Epidermal melanocyte (primary cell): ENCODE results near the gene CDNF.
"Not testable (repeated sequence)": the region's sequence is repeated elsewhere in the genome, so short reads cannot be mapped to it uniquely, and the experiment has no call there.

Experiments
- DNase-seq: peaks from one replicate; pipeline ENCODE4 v3.0.0; 2011; ENCODE audit warnings: low spot score; ENCODE audit not compliant: insufficient read length

CDNF gene

DNA sequence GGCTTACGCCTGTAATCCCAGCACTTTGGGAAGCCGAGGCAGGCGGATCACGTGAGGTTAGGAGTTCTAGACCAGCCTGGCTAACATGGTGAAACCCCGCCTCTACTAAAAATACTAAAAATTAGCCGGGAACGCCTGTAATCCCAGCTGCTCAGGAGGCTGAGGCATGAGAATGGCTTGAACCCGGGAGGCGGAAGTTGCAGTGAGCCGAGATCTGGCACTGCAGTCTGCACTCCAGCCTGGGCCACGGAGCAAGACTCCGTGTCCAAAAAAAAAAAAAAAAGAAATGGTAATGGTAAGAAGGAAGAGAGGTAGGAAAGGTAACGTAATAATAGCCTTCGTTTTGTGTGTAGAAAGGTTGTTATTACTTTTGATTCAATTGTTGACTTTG, 1.5 kb upstream of the CDNF start:
- no peak for DNase-seq

DNA sequence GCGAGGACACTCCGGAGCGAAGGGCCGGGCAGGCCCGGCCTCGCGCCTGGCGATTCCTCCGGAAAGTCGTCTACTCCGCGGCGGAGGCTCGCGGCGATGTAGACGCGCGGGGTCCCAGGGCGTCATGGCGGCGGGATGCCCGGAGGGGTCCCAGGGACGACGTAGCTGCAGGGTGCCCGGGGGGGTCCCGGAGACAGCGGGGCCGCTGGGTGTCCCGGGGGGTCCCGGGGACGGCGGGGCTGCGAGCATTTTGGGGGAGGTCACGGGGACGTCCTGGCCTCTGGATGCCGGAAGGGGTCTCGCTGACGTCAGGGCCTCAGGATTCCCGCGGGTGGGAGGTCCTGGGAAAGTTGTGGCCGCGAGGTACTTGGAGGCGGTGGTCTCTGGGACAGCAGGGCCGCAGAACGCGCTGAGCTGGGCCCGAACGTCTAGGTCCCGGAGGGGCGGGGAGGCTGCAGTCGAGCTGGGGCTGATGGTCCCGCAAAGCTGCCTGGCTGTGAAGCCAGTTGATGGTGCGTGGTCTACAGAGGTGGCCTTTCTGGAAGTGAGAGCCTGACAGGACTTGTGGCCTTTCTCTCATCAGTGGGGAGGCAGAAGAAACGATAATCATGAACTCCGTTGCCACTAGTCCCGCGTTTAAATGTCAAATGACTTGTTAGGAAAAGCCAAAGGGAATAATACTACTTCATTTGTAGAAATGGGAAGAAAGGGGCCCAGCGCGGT, 906 bp upstream of the CDNF start:
- DNase-seq: no peak

DNA sequence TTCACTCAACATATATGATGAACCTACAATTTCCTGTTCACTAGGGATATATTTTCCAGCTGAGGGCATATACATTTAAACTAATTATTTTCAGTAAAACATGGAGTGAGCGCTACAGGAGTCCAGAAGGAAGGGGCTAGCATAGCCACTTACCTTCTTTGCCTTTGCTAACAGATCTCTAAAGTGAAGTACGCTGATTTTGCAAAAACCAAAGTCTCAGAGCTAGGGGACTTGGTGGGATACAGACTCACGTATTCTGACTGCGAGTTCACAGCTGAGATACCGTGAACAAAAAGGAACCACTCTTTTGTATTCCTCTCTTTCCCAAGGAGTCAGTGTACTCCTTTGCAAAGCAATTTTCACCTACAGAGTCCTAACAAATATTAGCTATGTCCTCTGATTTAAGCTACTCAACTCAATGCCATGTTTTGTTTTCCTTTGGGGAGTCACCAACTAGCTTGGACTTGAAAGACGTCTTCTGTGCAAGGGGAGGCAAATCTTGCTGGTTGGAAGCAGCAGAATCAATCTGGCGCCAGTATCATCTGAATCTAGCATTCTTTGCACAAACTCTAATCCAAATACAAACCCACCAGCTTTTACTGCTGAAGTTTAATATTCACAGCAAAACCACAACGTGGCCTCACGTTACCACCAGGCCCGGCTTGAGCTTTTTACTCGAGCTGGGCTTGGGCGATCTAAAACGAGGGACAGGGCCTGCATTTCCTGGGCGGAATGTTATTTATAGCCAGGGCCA, 657 bp downstream of the CDNF start:
- DNase-seq: no peak

DNA sequence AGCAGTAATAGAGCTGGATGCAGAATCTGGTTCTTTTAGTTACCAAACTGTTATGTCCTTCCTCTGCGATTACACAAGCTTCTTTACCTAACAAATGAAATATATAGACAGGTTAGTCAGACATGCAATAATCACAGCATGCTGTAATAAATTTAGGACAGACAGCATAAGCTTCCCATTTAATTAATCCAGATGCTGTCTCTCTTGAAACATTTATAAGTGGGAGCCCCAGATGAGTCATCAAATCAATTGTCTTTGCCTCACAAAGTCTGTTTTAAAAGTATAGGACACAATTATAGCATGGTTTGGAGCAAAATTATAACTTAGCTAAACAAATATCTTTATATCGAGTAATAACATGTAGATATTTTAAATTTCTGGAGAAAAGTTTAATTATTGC, 1.6 kb downstream of the CDNF start:
- no peak for DNase-seq

GRCh38 chr10:14833106-14833505, 4.7 kb downstream of the CDNF start:
- DNase-seq: no peak

DNA sequence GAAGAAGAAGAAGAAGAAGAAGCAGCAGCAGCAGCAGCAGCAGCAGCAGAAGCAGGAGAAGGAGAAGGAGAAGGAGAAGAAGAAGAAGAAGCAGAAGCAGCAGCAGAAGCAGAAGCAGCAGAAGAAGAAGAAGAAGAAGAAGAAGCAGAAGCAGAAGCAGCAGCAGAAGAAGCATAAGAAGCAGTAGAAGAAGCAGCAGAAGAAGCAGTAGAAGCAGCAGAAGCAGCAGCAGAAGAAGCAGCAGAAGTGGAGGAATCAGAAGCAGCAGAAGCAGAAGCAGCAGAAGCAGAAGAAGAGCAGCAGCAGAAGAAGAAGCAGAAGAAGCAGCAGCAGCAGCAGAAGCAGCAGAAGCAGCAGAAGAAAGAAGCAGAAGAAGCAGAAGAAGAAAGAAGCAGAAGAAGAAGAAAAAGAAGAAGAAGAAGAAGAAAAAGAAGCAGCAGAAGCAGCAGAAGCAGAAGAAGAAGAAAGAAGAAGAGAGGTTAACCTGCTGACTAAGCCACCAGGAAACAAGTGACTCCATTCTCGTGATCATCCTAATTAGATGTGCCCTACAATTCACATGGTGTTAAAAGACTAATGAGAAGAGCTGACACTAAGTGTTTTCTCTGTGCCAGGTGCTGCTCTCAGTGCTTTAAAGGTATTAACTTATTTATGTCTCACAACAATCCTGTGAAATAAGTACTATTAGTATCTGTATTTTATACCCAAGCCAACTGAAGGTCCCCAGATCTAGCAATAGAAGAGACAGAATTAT, 11.6 kb downstream of the CDNF start:
- DNase-seq: no peak

DNA sequence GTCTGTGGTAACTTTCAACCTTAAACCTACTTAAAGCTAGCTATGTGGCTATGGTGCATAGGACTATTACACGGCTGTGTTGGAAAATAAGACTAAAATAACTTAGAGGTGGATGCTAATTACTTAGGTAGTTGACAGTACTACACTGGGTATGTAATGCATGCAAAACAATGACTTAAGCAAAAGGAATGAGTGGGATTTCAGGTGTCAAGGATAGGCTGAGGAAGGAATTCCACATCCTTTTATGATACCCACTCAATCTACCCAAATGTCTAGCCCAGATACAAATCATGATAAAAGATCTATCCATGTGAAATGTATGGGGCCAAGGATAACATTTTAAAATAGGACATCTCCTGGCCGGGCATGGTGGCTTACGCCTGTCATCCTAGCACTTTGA, 13.9 kb downstream of the CDNF start:
- no peak for DNase-seq

DNA sequence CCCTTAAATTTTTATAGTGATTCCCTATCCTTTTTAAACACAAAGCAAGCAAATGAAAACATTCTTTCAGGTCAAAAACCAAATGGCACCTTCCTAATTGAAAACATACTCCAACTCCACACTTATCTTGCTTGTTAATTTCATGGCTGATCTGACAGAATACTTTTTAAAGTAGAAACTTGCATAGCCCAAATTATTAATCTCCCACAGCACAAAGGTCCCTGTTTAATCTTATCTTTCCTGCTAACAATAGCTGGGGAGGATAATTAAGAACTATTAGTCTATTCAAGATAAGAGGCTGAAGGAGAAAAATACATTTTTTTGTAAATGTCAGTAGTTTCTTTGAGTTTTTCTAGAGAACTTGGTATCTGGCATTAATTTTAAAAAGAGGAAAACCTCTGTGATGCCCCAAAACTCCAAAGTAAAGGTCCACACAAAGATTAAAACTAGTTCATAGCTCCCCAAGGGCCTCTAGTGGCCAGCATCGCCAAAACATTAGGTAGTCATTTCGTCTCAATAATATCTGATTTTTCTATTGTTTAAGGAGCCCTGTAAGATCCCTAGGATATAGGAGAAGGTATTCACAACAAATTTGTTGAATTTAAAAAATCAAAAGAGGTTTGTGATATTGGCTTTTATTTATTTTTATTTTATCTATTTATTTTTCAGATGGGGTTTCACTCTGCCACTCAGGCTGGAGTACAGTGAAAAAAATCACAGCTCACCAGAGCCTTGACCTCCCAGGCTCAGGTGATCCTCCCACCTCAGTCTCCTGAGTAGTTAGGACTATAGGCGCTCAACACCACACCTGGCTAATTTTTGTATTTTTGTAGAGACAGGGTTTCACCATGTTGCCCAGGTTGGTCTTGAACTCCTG, 14.7 kb downstream of the CDNF start:
- DNase-seq: peak; percentile 55

DNA sequence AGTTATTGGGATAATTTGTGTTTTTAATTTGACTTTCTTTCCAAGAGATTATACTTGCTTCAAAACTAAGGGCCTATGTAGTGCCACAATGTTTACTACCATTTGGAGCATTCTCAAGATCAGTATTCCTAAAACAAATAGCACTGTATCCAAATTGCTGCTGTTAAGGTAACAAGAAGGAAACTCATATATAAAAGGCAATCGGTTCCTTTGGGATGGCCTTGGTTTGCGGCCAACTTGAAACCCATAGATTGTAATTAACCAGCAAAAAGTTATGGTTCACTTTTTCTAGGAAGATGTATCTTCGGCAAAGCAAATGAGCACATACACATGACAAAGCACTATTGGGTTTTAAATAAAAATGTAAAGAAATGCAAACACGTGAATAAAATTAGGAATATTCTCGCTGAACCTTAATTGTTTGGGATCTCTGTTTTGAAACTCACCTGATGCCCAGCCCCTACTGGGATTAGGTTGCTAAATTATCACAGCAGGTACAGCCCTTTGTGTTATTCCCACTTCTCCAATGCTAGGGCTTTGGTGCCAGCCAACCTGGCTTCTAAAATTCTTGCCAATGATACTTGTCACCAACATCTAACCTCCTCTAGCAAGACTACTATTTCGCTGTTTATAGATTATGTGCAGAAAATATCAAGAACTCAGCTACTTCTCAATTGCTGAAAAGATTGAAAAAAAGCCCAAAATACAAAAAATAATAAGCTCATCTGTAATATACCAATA, 16.0 kb downstream of the CDNF start:
- DNase-seq: no peak

- DNase-seq: no peak
These were observed 17.1 kb downstream of the CDNF start for GRCh38 chr10:14820775-14821154.

GRCh38 chr10:14820010-14820774, 17.6 kb downstream of the CDNF start:
- no peak for DNase-seq

GRCh38 chr10:14816717-14817116, 21.1 kb downstream of the CDNF start:
- DNase-seq: not testable (repeated sequence)

- no peak for DNase-seq
These were observed 22.2 kb downstream of the CDNF start for GRCh38 chr10:14815681-14816080.

- DNase-seq: no peak
These were observed 25.6 kb downstream of the CDNF start for GRCh38 chr10:14812271-14812670.

DNA sequence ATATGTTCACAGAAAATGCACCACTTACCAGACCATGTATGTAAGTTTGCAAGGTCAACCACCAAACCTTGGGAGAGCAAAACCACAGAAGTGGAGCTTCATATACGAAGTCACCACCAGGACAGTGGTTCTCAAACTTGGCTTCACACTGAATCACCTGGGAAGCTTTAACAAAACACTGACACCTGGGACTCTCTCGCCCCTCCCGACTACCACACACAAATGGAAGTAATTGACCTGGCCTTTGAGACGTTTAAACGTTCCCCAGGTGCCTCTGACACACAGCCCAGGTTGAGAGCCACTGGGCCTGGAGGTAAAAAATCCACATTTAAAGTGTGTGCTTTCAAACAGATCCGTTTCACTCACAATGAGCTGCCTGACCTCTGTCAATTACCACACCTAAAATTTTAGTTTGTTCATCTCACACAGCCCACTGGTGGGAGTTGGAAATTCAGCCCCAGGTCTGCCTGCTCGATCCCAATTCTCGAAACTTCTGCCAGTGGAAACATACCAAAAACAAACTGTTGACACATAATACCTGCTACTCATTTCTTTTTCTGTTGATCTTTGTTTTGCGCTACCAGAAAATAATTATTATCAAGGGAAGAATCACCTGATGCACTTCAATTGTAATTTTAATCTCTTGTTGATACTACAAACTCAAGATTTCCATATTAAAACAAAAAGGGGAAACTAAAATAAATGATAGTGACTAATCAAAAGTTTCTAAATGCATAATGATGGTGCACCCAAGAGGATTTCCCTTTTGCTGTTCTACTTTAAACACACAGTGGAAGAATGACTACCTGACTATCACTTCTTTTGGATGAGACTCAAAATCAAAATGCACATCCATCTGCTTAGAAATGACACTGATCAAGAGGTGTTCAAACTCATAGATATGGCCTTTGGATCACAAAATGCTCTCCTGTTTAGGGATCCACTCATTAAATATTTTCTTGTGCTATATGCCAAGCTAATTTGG, 26.6 kb downstream of the CDNF start:
- DNase-seq: no peak

DNA sequence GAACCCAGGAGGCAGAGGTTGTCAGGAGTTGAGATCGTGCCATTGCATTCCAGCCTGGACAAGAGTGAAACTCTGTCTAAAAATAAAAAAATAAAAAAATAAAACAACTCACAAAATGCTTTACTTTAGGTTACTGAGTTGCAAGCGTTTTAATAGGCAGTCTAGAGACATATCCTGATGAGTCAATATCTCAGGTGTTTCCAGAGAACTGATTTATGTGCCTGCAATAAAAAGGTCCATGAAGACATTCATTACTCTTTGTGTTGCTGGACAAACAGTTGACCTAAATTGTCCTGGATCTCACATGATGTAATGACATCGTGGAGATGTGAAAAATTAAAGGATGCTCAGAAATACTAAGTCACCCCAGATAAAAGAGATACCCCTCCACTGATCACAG, 31.5 kb downstream of the CDNF start:
- no peak for DNase-seq

DNA sequence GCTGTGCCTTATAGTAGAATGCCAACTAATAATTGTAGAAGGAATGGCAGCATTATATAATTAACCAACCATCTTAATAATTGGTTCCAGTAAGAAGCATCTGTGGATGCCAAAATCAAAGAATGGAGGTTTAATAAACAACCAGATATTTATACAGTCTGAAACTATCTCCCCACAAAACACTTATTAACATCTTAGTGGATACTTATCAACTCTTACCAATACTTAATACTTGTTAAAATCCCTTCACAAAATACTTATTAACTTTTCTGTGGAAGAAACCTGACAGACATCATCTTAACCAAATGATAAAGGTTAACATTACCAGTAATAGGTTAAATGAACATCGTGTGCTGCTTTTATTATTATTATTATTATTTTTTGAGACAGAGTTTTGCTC, 34.0 kb downstream of the CDNF start:
- DNase-seq: no peak

- no peak for DNase-seq
These were observed 36.1 kb downstream of the CDNF start for GRCh38 chr10:14801723-14802122.

DNA sequence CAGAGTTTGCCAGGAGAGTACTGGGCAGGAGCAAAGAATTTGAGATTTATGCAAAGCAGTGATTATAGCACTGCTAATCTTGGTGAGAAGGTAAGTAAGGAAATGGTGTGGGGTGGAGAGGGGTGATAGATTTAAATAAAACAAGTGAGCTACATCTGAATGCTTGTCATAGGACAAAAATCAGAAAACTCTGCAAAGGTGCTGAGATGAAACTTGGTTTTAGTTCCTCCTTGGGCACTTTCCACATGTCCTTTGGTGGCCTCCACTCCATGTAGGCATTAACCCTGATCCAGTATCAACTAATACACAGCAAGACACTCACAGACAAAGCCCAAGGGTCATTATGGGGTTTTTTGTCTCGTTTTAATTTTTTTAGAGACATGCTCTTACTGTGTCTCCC, 37.4 kb downstream of the CDNF start:
- DNase-seq: no peak
